HG03196 (cell line): ENCODE data around the gene NOX4.
"Not testable (repeated sequence)": the region's sequence is repeated elsewhere in the genome, so short reads cannot be mapped to it uniquely, and the experiment has no call there.

Experiments used
- ATAC-seq: cut with Tn5 transposase; IDR thresholded peaks from one replicate; pipeline ENCODE4 v1.9.1; 2021; ENCODE audit not compliant: unreplicated experiment

NOX4 gene

GRCh38 chr11:89382986-89383385 is 108.2 kb downstream of the NOX4 start:
- ATAC-seq: not testable (repeated sequence)

GRCh38 chr11:89381094-89381493 is 110.1 kb downstream of the NOX4 start:
- ATAC-seq: no peak

- not testable (repeated sequence) for ATAC-seq
These were observed 111.0 kb downstream of the NOX4 start for GRCh38 chr11:89379976-89380771.

GRCh38 chr11:89378986-89379385 is 112.2 kb downstream of the NOX4 start:
- ATAC-seq: not testable (repeated sequence)

GRCh38 chr11:89369356-89369755 is 121.8 kb downstream of the NOX4 start:
- ATAC-seq: not testable (repeated sequence)

- not testable (repeated sequence) for ATAC-seq
These were observed 126.3 kb downstream of the NOX4 start for GRCh38 chr11:89364856-89365255.

- ATAC-seq: no peak
These were observed 129.4 kb downstream of the NOX4 start for GRCh38 chr11:89361734-89362133.

GRCh38 chr11:89359208-89359607 is 132.0 kb downstream of the NOX4 start:
- not testable (repeated sequence) for ATAC-seq

GRCh38 chr11:89358761-89359160 is 132.4 kb downstream of the NOX4 start:
- ATAC-seq: no peak

GRCh38 chr11:89355646-89356045 is 135.5 kb downstream of the NOX4 start:
- ATAC-seq: no peak

- not testable (repeated sequence) for ATAC-seq
These were observed 136.7 kb downstream of the NOX4 start for GRCh38 chr11:89354513-89354912.

- ATAC-seq: no peak
These were observed 144.1 kb downstream of the NOX4 start for GRCh38 chr11:89347071-89347470.

GRCh38 chr11:89346601-89347000 is 144.6 kb downstream of the NOX4 start:
- ATAC-seq: no peak

- not testable (repeated sequence) for ATAC-seq
These were observed 148.1 kb downstream of the NOX4 start for GRCh38 chr11:89342880-89343572.

- not testable (repeated sequence) for ATAC-seq
These were observed 150.7 kb downstream of the NOX4 start for GRCh38 chr11:89340450-89340849.

- not testable (repeated sequence) for ATAC-seq
These were observed 153.1 kb downstream of the NOX4 start for GRCh38 chr11:89338073-89338472.

- ATAC-seq: not testable (repeated sequence)
These were observed 154.0 kb downstream of the NOX4 start for GRCh38 chr11:89337100-89337650.

GRCh38 chr11:89333704-89334103 is 157.5 kb downstream of the NOX4 start:
- ATAC-seq: not testable (repeated sequence)

- not testable (repeated sequence) for ATAC-seq
These were observed 159.2 kb downstream of the NOX4 start for GRCh38 chr11:89331940-89332339.

- no peak for ATAC-seq
These were observed 163.3 kb downstream of the NOX4 start for GRCh38 chr11:89327885-89328284.

GRCh38 chr11:89321401-89321800 is 169.8 kb downstream of the NOX4 start:
- no peak for ATAC-seq

GRCh38 chr11:89310607-89311006 is 180.6 kb downstream of the NOX4 start:
- ATAC-seq: not testable (repeated sequence)
